HepG2 (cell line): ENCODE data around the gene ALOX12. TPM values are rescaled to one million over a fixed set of nuclear protein-coding genes. Genes with fewer than 3 reads are reported as not detected.
A peak's percentile ranks its signal among the peaks of the same experiment; 100 is the strongest.

Experiments
- AFF4 ChIP-seq: sonication (generic); formaldehyde crosslinking; IDR thresholded peaks from 2 replicates; pipeline ENCODE4 v1.4.0; 2020; ENCODE audit warnings: missing genetic modification reagents
- ATF1 ChIP-seq: IDR thresholded peaks from 2 replicates; pipeline ENCODE4 v1.6.1; 2016; ENCODE audit warnings: mild to moderate bottlenecking, control low read depth
- ATF6 ChIP-seq: sonication (generic); formaldehyde crosslinking; conservative IDR thresholded peaks from 2 replicates; pipeline ENCODE4 v1.4.0; 2020; ENCODE audit warnings: missing genetic modification reagents
- GLMP ChIP-seq: sonication (generic); formaldehyde crosslinking; IDR thresholded peaks from 2 replicates; pipeline ENCODE4 v1.9.0; 2021; ENCODE audit warnings: missing genetic modification reagents, mild to moderate bottlenecking, borderline replicate concordance
- MTF2 ChIP-seq: sonication (generic); formaldehyde crosslinking; IDR thresholded peaks from 2 replicates; pipeline ENCODE4 v1.5.0; 2020; ENCODE audit warnings: missing genetic modification reagents, borderline replicate concordance
- NONO ChIP-seq, 2 experiments: fragments of 450-650 bp in 1 of 2; sonication (generic) in 1 of 2; formaldehyde crosslinking in 1 of 2; IDR thresholded peaks in 1 of 2; conservative IDR thresholded peaks in 1 of 2; 2 replicates each; pipeline versions ENCODE4 v1.6.1 to v1.8.0; 2017 to 2022; ENCODE audit warnings: mild to moderate bottlenecking in 1 of 2, missing genetic modification reagents in 1 of 2, moderate library complexity in 1 of 2
- XRCC5 ChIP-seq: fragments of 200-400 bp; formaldehyde crosslinking; optimal IDR thresholded peaks from 2 replicates; pipeline ENCODE3; 2017; ENCODE audit warnings: mild to moderate bottlenecking, low read length
- ZBTB38 ChIP-seq: sonication (generic); formaldehyde crosslinking; IDR thresholded peaks from 2 replicates; pipeline ENCODE4 v1.5.1; 2020; ENCODE audit warnings: mild to moderate bottlenecking, missing genetic modification reagents
- ZNF160 ChIP-seq: sonication (generic); formaldehyde crosslinking; IDR thresholded peaks from 2 replicates; pipeline ENCODE4 v1.8.0; 2022; ENCODE audit warnings: mild to moderate bottlenecking, inconsistent platforms, missing genetic modification reagents
- ZNF207 ChIP-seq: fragments of 450-650 bp; IDR thresholded peaks from 2 replicates; pipeline ENCODE4 v1.6.1; 2016; ENCODE audit warnings: antibody characterized with exemption, borderline replicate concordance
- ZNF3 ChIP-seq: IDR thresholded peaks from 2 replicates; pipeline ENCODE4 v1.7.0; 2017; ENCODE audit warnings: inconsistent platforms
- ZNF431 ChIP-seq: sonication (generic); formaldehyde crosslinking; IDR thresholded peaks from 2 replicates; pipeline ENCODE4 v1.9.0; 2022; ENCODE audit warnings: missing genetic modification reagents, low read depth, mild to moderate bottlenecking, borderline replicate concordance
- ZNF512 ChIP-seq: sonication (generic); formaldehyde crosslinking; IDR thresholded peaks from 2 replicates; pipeline ENCODE4 v1.4.0; 2020; ENCODE audit warnings: mild to moderate bottlenecking, missing genetic modification reagents
- ZNF512B ChIP-seq: sonication (generic); formaldehyde crosslinking; IDR thresholded peaks from 2 replicates; pipeline ENCODE4 v1.5.1; 2020; ENCODE audit warnings: missing genetic modification reagents, mild to moderate bottlenecking, borderline replicate concordance
- ZNF773 ChIP-seq: sonication (generic); formaldehyde crosslinking; IDR thresholded peaks from 2 replicates; pipeline ENCODE4 v1.4.0; 2020; ENCODE audit warnings: missing genetic modification reagents, borderline replicate concordance
- polyA plus RNA-seq, 8 experiments: library from polyadenylated mRNA; depleted of rRNA in 3 of 8; stranded (reverse) in 7 of 8; unstranded in 1 of 8; fragments of >200 nt; fragmentation: Illumina TruSeq in 4 of 8; extraction: Trizol in 4 of 8; gene quantifications; 2 replicates each; pipeline versions ENCODE4 v1.2.1 to v1.2.3, GENCODE V29; 2011 to 2016; ENCODE audit warnings: low read depth in 4 of 8, missing spikeins in 1 of 8, mixed read lengths in 1 of 8; ENCODE audit not compliant: insufficient read depth in 1 of 8
- total RNA-seq, 5 experiments: library from RNA; depleted of rRNA; stranded (reverse); fragments of >200 nt; fragmentation: Illumina TruSeq; extraction: Trizol; gene quantifications; 2 replicates each; pipeline ENCODE4 v1.2.3, GENCODE V29; 2016; ENCODE audit warnings: low read depth in 1 of 5

The ALOX12 gene
- total and polyA plus RNA-seq, 2 of the 13 experiments (the other 11 are each of a cell fraction or from before 2014, with no cell fraction given) = not detected

- no peak for TF ChIP-seq GLMP (CRISPR knock-in tag)
- TF ChIP-seq ZNF512B (CRISPR knock-in tag) = no peak
- no peak for TF ChIP-seq ZNF431 (CRISPR knock-in tag)
- peak; percentile 65; the same call in 1 of the 2 replicates for TF ChIP-seq ZNF3 (CRISPR knock-in tag)
- TF ChIP-seq ZNF160 (CRISPR knock-in tag) = no peak; the same call in 1 of the 2 replicates
- 0 out of 2 replicates have a peak, but pooled peaks have one; percentile 36 for TF ChIP-seq MTF2 (CRISPR knock-in tag)
- no peak for TF ChIP-seq ATF1 (CRISPR knock-in tag)
- no peak for TF ChIP-seq ATF6
- no peak; the same call in 1 of the 2 replicates for TF ChIP-seq ZBTB38 (CRISPR knock-in tag)
- TF ChIP-seq XRCC5 = no peak
- no peak for TF ChIP-seq ZNF207
- no peak for TF ChIP-seq ZNF512
- TF ChIP-seq AFF4 = no peak
- no peak for TF ChIP-seq NONO (IDR thresholded peaks at IDR 0.05)
- TF ChIP-seq NONO (CRISPR knock-in tag; conservative IDR thresholded peaks at IDR 0.05) = no peak
- 0 out of 2 replicates have a peak, but pooled peaks have one; percentile 36 for TF ChIP-seq ZNF773 (CRISPR knock-in tag)
Observed at GRCh38 chr17:7014995-7015958, 19.4 kb downstream of the ALOX12 start (continued).
